HCT116 (cell line): ENCODE results near the gene NEUROG1.

Experiments used
- ATF3 ChIP-seq: IDR thresholded peaks from 2 replicates; pipeline ENCODE4 v1.6.1; 2012
- CTCF ChIP-seq, 3 experiments: fragments of 200-600 bp in 1 of 3; sonication (generic) in 1 of 3; IDR thresholded peaks in 2 of 3; conservative IDR thresholded peaks in 1 of 3; 2 replicates each; pipeline ENCODE4 v1.5.1; 2012 to 2017; ENCODE audit warnings: low read depth in 2 of 3, low read length in 2 of 3, antibody characterized with exemption in 1 of 3, borderline replicate concordance in 1 of 3, control low read depth in 1 of 3, mild to moderate bottlenecking in 1 of 3, mixed read lengths in 1 of 3, mixed run types in 1 of 3, moderate library complexity in 1 of 3; ENCODE audit not compliant: insufficient read depth in 1 of 3
- EGR1 ChIP-seq: IDR thresholded peaks from 2 replicates; pipeline ENCODE4 v1.6.1; 2012; ENCODE audit warnings: low read depth
- EZH2 ChIP-seq: fragments of 200-600 bp; sonication (generic); IDR thresholded peaks from 2 replicates; pipeline ENCODE4 v1.6.1; 2017; ENCODE audit warnings: antibody characterized with exemption, mixed run types
- EZH2phosphoT487 ChIP-seq: fragments of 200-600 bp; IDR thresholded peaks from 2 replicates; pipeline ENCODE4 v1.6.1; 2018; ENCODE audit warnings: antibody characterized with exemption, borderline replicate concordance
- MAX ChIP-seq: IDR thresholded peaks from 2 replicates; pipeline ENCODE4 v1.6.1; 2012
- POLR2A ChIP-seq: IDR thresholded peaks from 2 replicates; pipeline ENCODE4 v1.7.0; 2011; ENCODE audit warnings: borderline replicate concordance; ENCODE audit not compliant: insufficient read depth, insufficient read length; ENCODE audit errors: extremely low read depth
- POLR2AphosphoS5 ChIP-seq: IDR thresholded peaks from 2 replicates; pipeline ENCODE4 v1.6.1; 2011; ENCODE audit warnings: mild to moderate bottlenecking, low read depth, low read length, moderate library complexity
- REST ChIP-seq: IDR thresholded peaks from 2 replicates; pipeline ENCODE4 v1.6.1; 2012; ENCODE audit warnings: low read depth
- SIN3A ChIP-seq: IDR thresholded peaks from 2 replicates; pipeline ENCODE4 v1.6.1; 2012; ENCODE audit warnings: low read depth
- SP1 ChIP-seq: IDR thresholded peaks from 2 replicates; pipeline ENCODE4 v1.6.1; 2012; ENCODE audit warnings: low read depth
- YY1 ChIP-seq: IDR thresholded peaks from 2 replicates; pipeline ENCODE4 v1.6.1; 2011; ENCODE audit warnings: low read length, low read depth, moderate library complexity, mild to moderate bottlenecking; ENCODE audit not compliant: insufficient replicate concordance; ENCODE audit errors: extremely low read depth
- ZBTB33 ChIP-seq: IDR thresholded peaks from 2 replicates; pipeline ENCODE4 v1.6.1; 2011; ENCODE audit warnings: mild to moderate bottlenecking, low read length, moderate library complexity; ENCODE audit not compliant: insufficient replicate concordance; ENCODE audit errors: extremely low read depth
- ZFX ChIP-seq: fragments of 450-650 bp; IDR thresholded peaks from 2 replicates; pipeline ENCODE4 v1.6.1; 2017

- TF ChIP-seq POLR2AphosphoS5 (no peak), POLR2A (no peak), EGR1 (no peak), YY1 (no peak), CTCF (IDR thresholded peaks at IDR 0.05 in 2 of 3, conservative IDR thresholded peaks at IDR 0.05 in 1 of 3; ENCODE audit: borderline replicate concordance in 1 of 3, insufficient read depth in 1 of 3, low read depth in 2 of 3, low read length in 2 of 3) (no peak), EZH2 (no peak), EZH2phosphoT487 (no peak), ZFX (no peak), SP1 (no peak), ATF3 (no peak), MAX (no peak), ZBTB33 (no peak), SIN3A (no peak), REST (no peak)
Measured at GRCh38 chr5:135494196-135494595, 41.6 kb downstream of the NEUROG1 start.
